ENCODE results near the gene SERTAD4.
"Not testable (repeated sequence)": the region's sequence is repeated elsewhere in the genome, so short reads cannot be mapped to it uniquely, and the experiment has no call there.

Gene SERTAD4

DNA sequence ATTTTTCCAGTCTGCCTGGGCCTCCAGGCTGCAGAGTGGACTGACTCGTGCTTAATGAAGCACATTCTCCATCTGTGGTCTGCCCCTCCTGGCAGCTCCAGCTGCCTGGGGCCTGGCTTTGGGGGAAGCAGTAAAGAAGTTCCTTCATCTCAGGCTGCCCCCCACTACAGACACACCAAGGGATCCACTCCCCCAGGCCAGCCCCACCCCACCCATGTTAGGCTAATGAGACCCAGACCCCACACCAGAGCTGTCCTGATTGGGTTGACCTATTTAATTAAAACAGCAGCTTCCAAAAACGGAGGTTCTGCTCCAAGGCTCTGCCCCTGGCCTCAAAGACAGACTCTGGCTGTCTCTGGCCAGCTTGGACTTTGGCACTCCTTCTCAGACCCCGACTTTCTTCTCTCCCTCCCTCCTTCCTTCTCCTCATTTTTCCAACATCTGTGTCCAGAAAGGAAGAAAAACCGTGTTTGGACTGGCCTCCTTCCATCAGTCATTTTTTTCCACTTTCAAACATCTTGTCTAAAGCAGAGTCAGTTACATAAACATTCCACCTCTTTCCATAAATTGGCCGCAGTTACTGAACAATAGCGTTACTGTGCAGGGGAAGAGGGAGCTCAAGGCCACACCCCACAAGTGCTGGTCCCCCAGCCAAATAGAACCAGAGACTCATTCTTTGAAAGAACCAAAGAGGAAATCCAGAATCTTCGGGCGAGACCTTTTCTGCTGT, 29.7 kb downstream of the SERTAD4 start:
- DNase-seq, result no peak

- no peak for DNase-seq
These were observed 30.3 kb downstream of the SERTAD4 start for GRCh38 chr1:210262897-210263272.

GRCh38 chr1:210263963-210264362, 31.4 kb downstream of the SERTAD4 start:
- no peak for DNase-seq

DNA sequence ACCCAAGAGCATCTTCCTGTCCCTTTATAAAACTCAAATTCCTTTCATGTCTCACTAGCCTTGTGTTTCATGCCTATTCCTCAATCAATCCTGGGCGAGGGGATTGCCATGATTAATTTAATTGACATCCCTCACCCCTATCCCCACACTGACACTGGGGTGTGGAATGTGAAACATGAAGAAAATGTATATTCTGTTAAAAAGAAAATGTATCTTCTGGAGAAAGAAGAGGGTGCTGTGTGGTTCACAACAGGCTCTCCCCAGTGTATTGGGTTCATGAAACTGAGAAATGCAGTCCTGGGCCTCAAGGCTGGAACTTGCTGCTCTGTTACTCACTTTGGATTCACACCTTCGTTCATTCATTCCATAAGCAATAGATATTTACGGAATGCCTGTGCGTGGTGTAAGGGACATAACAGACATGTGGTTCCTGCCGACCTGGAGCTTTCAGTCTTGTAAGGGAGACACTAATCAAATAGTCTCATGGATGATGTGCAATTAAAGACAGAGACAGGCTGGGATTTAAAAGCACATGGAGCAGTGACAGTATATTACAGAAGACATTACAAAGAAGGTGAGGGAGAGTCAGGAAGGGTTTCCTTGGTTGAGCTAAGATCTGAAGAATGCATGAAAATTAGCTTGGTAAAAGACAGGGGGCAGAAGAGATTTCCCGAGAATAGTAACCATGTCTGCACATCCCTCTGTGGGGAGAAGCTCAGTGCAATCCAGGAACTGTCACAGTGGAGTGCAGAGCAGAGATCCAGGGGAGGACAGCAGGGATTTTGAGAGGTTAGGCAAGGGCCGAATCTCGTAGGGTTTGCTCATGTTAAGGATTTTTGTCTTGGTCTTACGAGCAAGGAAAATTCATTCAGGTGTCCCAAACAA, 32.1 kb downstream of the SERTAD4 start:
- DNase-seq, result no peak

DNA sequence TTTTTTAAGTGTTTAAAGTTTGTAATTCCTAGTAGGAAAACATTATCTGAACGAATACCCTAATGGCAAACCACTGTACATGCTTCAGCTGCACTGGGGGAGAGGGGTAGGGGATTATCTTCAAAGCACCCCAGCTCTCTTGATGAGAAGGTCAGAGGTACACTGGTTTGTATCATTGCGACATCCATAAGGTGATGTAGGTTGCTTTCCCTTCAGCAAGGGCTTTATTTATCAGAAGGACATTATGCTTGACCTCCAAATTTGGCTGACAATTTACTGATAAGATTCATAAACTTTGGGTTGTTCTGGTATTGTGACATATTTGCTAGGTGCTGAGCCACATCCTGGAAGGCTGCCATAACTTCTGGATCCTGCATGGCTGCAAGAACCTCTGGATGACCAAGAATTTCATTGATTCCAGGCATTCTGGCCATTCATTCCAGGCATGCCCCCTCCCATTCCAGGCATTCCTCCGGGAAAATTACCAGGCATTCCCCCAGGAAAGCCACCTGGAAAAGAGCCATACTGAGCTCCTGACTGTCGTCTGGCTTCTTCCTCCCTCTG, 32.9 kb downstream of the SERTAD4 start:
- not testable (repeated sequence) for DNase-seq

GRCh38 chr1:210269981-210270380, 37.4 kb downstream of the SERTAD4 start:
- no peak for DNase-seq

- no peak for DNase-seq
These were observed 40.1 kb downstream of the SERTAD4 start for GRCh38 chr1:210272666-210273065.

DNA sequence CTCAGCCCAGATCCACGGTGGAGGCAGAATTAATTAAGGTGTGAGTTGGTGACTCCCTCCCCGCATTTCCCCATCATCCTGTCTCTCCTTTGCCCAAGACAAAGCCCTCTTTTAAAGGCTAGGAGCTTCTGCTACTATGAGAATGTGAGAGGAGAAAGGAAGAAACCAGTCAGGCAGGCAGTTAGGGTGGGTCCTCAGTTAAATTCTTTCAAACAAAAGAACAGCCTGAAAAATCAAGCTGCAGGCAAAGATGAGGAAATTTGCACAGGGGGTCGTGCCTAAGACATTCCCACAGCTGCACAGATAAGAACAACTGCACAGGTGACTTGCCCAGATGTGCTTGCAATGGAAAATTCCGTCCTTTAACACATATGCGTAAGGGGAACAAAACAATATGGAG, 47.6 kb downstream of the SERTAD4 start:
- no peak for DNase-seq

DNA sequence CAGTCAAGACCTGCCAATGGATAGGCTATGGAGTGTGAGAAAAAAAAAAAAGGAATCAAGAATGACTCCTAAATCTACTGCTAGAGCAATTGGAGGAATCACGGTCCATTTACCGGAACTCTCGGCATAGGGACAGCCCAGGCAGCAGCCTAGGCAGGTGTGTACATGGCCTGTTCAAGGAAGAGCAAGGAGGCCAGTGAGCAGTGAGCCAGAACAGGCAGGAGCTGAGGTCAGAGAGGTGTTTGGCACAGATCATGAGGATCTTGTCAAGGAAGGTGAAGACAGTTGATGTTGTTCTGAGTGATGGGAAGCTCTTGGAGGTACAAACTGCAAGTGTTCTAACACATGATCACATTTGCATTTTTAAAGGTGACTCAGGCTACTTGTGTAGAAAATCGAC, 55.5 kb downstream of the SERTAD4 start:
- DNase-seq, result no peak

- no peak for DNase-seq
These were observed 56.7 kb downstream of the SERTAD4 start for GRCh38 chr1:210289248-210289647.

GRCh38 chr1:210291081-210291764, 58.6 kb downstream of the SERTAD4 start:
- no peak for DNase-seq

GRCh38 chr1:210291786-210292230, 59.2 kb downstream of the SERTAD4 start:
- no peak for DNase-seq

DNA sequence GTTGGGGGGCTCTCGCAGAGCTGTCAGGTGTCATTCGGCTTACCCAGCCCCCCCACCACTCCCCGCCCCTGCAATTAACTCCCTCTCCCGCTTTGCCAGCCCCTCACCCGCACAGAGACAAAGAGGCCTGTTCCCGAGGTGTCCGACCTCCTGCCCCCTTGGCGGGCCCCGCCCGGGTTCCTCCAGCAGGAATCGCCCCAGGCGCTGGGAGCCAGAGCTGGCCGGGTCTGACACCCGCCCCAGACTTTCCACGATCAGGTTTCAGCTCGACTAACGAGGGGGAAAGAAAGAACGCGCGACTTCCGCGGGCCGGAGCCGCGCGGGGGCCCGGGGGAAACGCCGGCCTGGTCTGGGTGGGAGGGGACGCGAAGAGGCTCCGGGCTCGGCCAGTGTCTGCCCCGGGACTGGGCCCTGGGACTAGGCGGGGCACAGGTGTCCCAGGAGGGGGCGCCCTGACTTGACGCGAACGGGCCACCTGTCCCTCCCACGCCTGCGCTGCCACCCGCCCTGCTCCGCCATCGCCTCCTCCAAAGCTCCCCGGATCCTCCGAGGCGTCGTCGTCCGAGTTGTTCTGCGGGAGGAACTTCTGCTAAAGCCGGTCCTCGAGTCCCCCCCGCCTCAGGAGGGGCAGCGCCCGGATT, 59.8 kb downstream of the SERTAD4 start:
- DNase-seq, result peak; percentile 16

DNA sequence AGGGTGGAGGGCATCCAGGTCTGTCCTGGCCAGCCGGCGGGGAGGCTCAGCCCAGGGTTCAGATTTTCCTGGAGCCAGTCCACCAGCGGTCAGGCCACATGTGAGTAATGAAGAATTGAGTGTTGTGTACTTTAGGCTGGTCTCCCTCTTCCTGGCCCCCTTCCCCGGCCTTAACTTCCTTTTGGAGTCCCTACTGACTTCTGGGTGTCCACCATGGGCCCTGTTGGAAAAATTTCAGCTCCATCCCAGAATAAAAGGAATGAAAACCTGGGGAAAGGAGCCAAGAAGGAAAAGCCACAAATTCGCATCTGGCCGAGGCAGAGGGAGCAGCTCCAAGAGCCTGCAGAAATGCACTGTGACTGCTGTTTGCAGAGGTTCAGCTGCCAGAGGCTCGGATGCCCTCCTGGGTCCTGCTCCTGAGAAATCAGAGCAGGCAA, 60.6 kb downstream of the SERTAD4 start:
- DNase-seq, result no peak

GRCh38 chr1:210294999-210295745, 62.6 kb downstream of the SERTAD4 start:
- DNase-seq, result no peak

Data from NCI-H774 (cell line).